WTC11 (cell line): ENCODE results near the gene EDN2.

Source experiments
- CREB1 ChIP-seq: sonication (generic); formaldehyde crosslinking; IDR thresholded peaks from 2 replicates; pipeline ENCODE4 v1.8.0; 2023; ENCODE audit warnings: mild to moderate bottlenecking, missing genetic modification reagents
- KAT7 ChIP-seq: sonication (generic); formaldehyde crosslinking; IDR thresholded peaks from 2 replicates; pipeline ENCODE4 v1.8.1; 2023; ENCODE audit warnings: missing genetic modification reagents, mild to moderate bottlenecking, borderline replicate concordance
- NR1H2 ChIP-seq: sonication (generic); formaldehyde crosslinking; IDR thresholded peaks from 2 replicates; pipeline ENCODE4 v1.9.0; 2021; ENCODE audit warnings: mild to moderate bottlenecking, moderate library complexity, missing genetic modification reagents
- TEAD4 ChIP-seq: sonication (generic); formaldehyde crosslinking; IDR thresholded peaks from 2 replicates; pipeline ENCODE4 v1.8.0; 2022; ENCODE audit warnings: mild to moderate bottlenecking, missing genetic modification reagents
- TP53 ChIP-seq: sonication (generic); formaldehyde crosslinking; IDR thresholded peaks from 2 replicates; pipeline ENCODE4 v1.8.1; 2023; ENCODE audit warnings: mild to moderate bottlenecking, missing genetic modification reagents
- ZNF263 ChIP-seq: sonication (generic); formaldehyde crosslinking; IDR thresholded peaks from 2 replicates; pipeline ENCODE4 v1.8.1; 2022; ENCODE audit warnings: low read depth, mild to moderate bottlenecking, moderate library complexity, missing genetic modification reagents
- ZNF416 ChIP-seq: fragments of 250-450 bp; sonication (Bioruptor Pico); IDR thresholded peaks from 2 replicates; pipeline ENCODE4 v1.9.0; 2021; ENCODE audit warnings: mild to moderate bottlenecking, inconsistent platforms
- TF ChIP-seq, protein P1 (sequence below): sonication (generic); formaldehyde crosslinking; IDR thresholded peaks from 2 replicates; pipeline ENCODE4 v1.8.1; 2022; ENCODE audit warnings: missing genetic modification reagents, borderline replicate concordance
- TF ChIP-seq, protein P2 (sequence below): fragments of 200-600 bp; IDR thresholded peaks from 2 replicates; pipeline ENCODE4 v1.8.0; 2022; ENCODE audit warnings: antibody characterized with exemption
- TF ChIP-seq, protein P3 (sequence below): sonication (generic); formaldehyde crosslinking; IDR thresholded peaks from 2 replicates; pipeline ENCODE4 v1.8.1; 2023; ENCODE audit warnings: mild to moderate bottlenecking, missing genetic modification reagents
- TF ChIP-seq, protein P4 (sequence below): sonication (generic); formaldehyde crosslinking; IDR thresholded peaks from 2 replicates; pipeline ENCODE4 v1.8.1; 2023; ENCODE audit warnings: mild to moderate bottlenecking, moderate library complexity, missing genetic modification reagents

DNA sequence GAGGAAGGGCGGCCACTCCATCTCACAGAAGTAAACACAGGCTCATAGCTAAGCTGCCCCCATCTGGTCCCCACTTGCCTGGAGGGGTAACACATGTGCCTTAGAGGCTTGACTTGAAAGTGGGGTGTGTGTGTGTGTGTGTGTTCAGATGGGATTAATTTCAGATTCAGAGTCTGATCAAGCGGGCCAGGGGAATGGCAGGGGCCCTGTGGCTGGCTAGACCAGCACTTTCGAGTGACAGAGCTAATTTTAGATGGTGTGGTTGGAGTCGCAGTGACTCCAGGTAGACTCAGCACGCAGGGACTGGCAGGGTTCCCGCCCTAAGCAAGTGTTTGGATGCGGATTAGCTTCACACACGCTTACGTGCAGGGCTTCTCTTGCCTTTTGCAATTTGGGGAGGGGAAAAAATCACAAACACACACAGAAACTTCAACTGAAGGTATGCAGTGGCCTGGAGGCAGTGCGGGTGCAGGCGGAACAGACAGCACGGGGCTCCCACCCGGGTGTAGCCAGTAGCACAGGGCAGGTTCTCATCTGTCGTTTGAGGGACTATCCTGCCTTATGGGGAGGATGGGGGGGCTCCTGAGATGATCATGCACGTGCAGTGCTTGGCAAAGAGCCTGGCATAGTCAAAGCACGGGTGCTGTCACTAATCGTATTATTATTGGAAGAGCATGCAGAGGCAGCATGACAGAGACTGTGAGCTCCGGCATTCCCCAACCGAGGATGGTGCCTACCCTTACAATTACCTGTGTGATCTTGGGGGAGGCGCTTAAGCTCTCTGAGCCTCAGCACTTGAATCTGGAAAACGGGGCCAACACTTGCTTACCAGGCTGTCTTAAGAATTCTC is 1.3 kb downstream of the EDN2 start:
- TF ChIP-seq, protein P1, sequence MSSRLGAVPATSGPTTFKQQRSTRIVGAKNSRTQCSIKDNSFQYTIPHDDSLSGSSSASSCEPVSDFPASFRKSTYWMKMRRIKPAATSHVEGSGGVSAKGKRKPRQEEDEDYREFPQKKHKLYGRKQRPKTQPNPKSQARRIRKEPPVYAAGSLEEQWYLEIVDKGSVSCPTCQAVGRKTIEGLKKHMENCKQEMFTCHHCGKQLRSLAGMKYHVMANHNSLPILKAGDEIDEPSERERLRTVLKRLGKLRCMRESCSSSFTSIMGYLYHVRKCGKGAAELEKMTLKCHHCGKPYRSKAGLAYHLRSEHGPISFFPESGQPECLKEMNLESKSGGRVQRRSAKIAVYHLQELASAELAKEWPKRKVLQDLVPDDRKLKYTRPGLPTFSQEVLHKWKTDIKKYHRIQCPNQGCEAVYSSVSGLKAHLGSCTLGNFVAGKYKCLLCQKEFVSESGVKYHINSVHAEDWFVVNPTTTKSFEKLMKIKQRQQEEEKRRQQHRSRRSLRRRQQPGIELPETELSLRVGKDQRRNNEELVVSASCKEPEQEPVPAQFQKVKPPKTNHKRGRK (CRISPR knock-in tag) = no peak
- TF ChIP-seq, protein P2, sequence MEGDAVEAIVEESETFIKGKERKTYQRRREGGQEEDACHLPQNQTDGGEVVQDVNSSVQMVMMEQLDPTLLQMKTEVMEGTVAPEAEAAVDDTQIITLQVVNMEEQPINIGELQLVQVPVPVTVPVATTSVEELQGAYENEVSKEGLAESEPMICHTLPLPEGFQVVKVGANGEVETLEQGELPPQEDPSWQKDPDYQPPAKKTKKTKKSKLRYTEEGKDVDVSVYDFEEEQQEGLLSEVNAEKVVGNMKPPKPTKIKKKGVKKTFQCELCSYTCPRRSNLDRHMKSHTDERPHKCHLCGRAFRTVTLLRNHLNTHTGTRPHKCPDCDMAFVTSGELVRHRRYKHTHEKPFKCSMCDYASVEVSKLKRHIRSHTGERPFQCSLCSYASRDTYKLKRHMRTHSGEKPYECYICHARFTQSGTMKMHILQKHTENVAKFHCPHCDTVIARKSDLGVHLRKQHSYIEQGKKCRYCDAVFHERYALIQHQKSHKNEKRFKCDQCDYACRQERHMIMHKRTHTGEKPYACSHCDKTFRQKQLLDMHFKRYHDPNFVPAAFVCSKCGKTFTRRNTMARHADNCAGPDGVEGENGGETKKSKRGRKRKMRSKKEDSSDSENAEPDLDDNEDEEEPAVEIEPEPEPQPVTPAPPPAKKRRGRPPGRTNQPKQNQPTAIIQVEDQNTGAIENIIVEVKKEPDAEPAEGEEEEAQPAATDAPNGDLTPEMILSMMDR = no peak
- no peak for TF ChIP-seq CREB1 (CRISPR knock-in tag)
- TF ChIP-seq KAT7 = no peak
- no peak for TF ChIP-seq ZNF416 (CRISPR knock-in tag)
- TF ChIP-seq, protein P3, sequence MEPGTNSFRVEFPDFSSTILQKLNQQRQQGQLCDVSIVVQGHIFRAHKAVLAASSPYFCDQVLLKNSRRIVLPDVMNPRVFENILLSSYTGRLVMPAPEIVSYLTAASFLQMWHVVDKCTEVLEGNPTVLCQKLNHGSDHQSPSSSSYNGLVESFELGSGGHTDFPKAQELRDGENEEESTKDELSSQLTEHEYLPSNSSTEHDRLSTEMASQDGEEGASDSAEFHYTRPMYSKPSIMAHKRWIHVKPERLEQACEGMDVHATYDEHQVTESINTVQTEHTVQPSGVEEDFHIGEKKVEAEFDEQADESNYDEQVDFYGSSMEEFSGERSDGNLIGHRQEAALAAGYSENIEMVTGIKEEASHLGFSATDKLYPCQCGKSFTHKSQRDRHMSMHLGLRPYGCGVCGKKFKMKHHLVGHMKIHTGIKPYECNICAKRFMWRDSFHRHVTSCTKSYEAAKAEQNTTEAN (CRISPR knock-in tag) = no peak
- TF ChIP-seq NR1H2 = no peak
- no peak for TF ChIP-seq TP53 (CRISPR knock-in tag)
- TF ChIP-seq, protein P4, sequence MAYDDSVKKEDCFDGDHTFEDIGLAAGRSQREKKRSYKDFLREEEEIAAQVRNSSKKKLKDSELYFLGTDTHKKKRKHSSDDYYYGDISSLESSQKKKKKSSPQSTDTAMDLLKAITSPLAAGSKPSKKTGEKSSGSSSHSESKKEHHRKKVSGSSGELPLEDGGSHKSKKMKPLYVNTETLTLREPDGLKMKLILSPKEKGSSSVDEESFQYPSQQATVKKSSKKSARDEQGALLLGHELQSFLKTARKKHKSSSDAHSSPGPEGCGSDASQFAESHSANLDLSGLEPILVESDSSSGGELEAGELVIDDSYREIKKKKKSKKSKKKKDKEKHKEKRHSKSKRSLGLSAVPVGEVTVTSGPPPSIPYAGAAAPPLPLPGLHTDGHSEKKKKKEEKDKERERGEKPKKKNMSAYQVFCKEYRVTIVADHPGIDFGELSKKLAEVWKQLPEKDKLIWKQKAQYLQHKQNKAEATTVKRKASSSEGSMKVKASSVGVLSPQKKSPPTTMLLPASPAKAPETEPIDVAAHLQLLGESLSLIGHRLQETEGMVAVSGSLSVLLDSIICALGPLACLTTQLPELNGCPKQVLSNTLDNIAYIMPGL (CRISPR knock-in tag) = no peak
- no peak for TF ChIP-seq ZNF263 (CRISPR knock-in tag)
- TF ChIP-seq TEAD4 (CRISPR knock-in tag) = no peak
